Measurements from ENCODE around the gene PHF5A.
"Not testable (repeated sequence)": the region's sequence is repeated elsewhere in the genome, so short reads cannot be mapped to it uniquely, and the experiment has no call there.

Gene PHF5A

DNA sequence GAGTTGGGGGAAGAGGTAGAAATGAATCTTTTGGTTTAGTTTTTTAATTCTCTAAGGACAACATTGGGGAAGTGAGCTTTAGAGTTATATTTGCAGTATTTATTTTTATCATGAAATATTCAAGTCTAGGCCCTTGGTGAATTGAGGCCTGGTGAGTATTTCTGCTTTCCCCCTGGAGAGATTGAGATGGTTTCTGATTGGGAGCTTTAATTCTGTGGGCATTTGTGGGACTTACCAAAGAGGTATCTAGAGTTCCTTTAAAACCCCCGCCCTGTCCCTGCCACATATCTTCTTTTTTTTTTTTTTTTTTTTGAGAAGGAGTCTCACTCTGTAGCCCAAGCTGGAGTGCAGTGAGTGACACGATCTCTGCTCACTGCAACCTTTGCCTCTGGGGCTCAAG is 10.0 kb upstream of the PHF5A start:
- Mint-ChIP-seq H3K9me3 (no peaks in the 10 kb centered on the region), H3K4me1 (peaks cover 48% of the 10 kb centered on the region), H3K4me3 (no peak overlapping the region), H3K27ac (peak overlapping the region in 1 of 2 donors; percentile 36), H3K27me3 (no peaks in the 10 kb centered on the region)
- DNase-seq, result no peak
- ATAC-seq, result no peak

DNA sequence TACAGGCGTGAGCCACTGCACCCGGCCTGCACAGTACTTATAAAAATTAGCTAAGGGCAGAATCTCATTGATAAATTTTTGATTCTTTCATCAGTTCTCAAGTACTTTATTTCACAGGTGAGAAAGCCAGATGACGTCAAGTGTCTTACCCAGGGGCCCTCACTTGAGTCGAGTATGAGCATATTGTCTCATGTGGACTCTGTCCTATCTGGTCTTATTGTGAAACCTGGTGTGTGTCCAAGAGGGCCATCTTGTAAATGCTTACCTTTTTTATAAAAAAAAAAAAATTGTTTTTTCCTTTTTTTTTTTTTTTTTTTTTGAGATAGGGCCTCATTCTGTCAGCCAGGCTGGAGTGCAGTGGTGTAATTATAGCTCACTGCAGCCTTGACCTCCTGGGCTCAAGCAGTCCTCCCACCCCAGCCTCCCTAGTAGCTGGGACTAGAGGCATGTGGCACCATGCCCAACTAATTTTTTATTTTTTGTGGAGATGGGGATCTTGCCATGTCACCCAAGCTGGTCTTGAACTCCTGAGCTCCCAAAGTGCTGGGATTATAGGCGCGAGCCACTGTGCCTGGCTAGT is 6.5 kb upstream of the PHF5A start:
- Mint-ChIP-seq H3K27ac (no peak overlapping the region), H3K4me3 (no peak overlapping the region), H3K9me3 (no peaks in the 10 kb centered on the region), H3K4me1 (peaks cover 60% of the 10 kb centered on the region), H3K27me3 (no peaks in the 10 kb centered on the region)
- no peak for DNase-seq
- ATAC-seq, result no peak

GRCh38 chr22:41471568-41471967 is 3.1 kb upstream of the PHF5A start:
- H3K9me3 Mint-ChIP-seq, result no peaks in the 10 kb centered on the region
- ATAC-seq (no peak), DNase-seq (no peak)
- no peak overlapping the region for H3K4me3 Mint-ChIP-seq
- no peak overlapping the region for H3K27ac Mint-ChIP-seq
- H3K4me1 Mint-ChIP-seq, result peaks cover 66% of the 10 kb centered on the region
- H3K27me3 Mint-ChIP-seq, result no peaks in the 10 kb centered on the region

DNA sequence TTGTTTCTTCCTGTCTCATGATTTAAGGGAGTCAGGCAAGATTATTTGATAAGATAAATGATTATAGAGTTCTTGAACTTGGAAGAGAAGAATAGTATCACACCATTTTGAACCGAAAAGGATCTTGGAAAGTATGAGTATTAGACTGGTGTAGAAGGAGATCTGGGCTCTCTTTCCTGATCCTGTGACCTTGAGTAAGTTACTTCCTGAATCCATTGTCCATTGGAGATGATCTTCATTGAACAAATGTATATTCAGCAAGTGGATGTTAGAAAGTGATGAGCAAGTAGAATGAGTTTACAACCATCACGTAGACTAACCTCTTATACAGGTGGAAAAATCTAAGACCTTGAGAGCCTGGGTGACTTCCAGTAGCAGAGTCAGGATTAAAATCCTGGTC is 2.4 kb upstream of the PHF5A start:
- H3K27me3 Mint-ChIP-seq, result no peaks in the 10 kb centered on the region
- no peaks in the 10 kb centered on the region for H3K9me3 Mint-ChIP-seq
- peak overlapping the region in 1 of 2 donors; percentile 75 for H3K27ac Mint-ChIP-seq
- DNase-seq (no peak), ATAC-seq (no peak)
- peak overlapping the region; percentile 47 to 84 for H3K4me3 Mint-ChIP-seq
- H3K4me1 Mint-ChIP-seq, result peaks cover 71% of the 10 kb centered on the region

- Mint-ChIP-seq H3K4me3 (peak overlapping the region; percentile 84 to 95), H3K9me3 (no peaks in the 10 kb centered on the region), H3K4me1 (peaks cover 84% of the 10 kb centered on the region), H3K27ac (peak overlapping the region; percentile 99 to 100), H3K27me3 (no peaks in the 10 kb centered on the region)
- peak; percentile 1 for ATAC-seq
- no peak for DNase-seq
Measured at GRCh38 chr22:41469218-41469851, 843 bp upstream of the PHF5A start.

DNA sequence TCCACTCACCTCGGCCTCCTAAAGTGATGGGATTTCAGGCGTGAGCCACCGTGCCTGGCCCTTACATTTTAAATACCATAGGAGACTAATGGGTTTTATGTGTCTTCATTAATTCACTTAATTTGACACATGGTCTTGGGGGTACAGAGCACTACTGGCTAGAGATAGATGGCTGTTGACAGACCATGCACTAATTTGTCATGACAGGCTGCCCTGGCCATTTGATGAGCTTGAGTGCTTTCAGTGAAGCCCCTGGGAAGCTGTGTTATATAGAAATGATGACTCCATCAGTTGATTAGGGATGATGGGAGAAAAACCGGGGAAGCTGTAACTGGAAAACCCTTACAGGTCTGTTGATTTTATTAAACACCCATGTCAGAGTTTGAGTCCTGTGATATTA is 6.6 kb downstream of the PHF5A start:
- Mint-ChIP-seq H3K9me3 (no peaks in the 10 kb centered on the region), H3K27me3 (no peaks in the 10 kb centered on the region), H3K27ac (peak overlapping the region in 1 of 2 donors; percentile 83), H3K4me1 (peaks cover 40% of the 10 kb centered on the region), H3K4me3 (no peak overlapping the region)
- DNase-seq (no peak), ATAC-seq (no peak)

GRCh38 chr22:41460071-41460470 is 8.4 kb downstream of the PHF5A start:
- not testable (repeated sequence) for H3K27me3 Mint-ChIP-seq, DNase-seq, H3K9me3 Mint-ChIP-seq, H3K4me3 Mint-ChIP-seq, ATAC-seq
- Mint-ChIP-seq H3K27ac (peak overlapping the region in 1 of 2 donors; percentile 80), H3K4me1 (peaks cover 26% of the 10 kb centered on the region)

DNA sequence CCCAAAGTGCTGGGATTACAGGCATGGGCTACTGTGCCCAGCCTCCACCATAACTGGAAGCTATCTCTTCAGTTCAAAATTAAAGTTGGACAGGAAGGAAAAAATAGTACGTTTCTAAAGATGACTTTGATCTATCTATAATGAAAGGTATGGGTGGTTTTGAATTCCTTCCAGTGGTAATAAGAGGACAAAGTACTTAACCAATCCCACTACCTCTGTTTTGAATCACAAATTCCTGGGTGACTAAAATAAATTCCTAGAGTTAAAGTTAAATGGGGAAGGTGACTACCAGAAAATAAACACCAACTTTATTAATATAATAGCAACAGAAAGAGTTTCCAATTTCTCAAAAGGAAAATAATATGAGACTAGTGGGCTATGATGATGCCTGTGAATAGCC is 9.1 kb downstream of the PHF5A start:
- no peaks in the 10 kb centered on the region for H3K27me3 Mint-ChIP-seq
- H3K4me3 Mint-ChIP-seq, result no peak overlapping the region
- H3K4me1 Mint-ChIP-seq, result peaks cover 19% of the 10 kb centered on the region
- H3K27ac Mint-ChIP-seq, result no peak overlapping the region
- no peaks in the 10 kb centered on the region for H3K9me3 Mint-ChIP-seq
- no peak for DNase-seq
- ATAC-seq, result no peak

- Mint-ChIP-seq H3K4me3 (peak overlapping the region in 1 of 2 donors; percentile 1), H3K27me3 (no peaks in the 10 kb centered on the region), H3K4me1 (peaks cover 17% of the 10 kb centered on the region), H3K9me3 (no peaks in the 10 kb centered on the region), H3K27ac (no peak overlapping the region)
- DNase-seq, result no peak
- no peak for ATAC-seq
Measured at GRCh38 chr22:41458161-41458728, 10.2 kb downstream of the PHF5A start.

- peak overlapping the region; percentile 9 to 99 for H3K27ac Mint-ChIP-seq
- ATAC-seq (peak; percentile 75), DNase-seq (peak; percentile 86 to 93)
- H3K9me3 Mint-ChIP-seq, result no peaks in the 10 kb centered on the region
- peak overlapping the region; percentile 98 to 99 for H3K4me3 Mint-ChIP-seq
- no peaks in the 10 kb centered on the region for H3K27me3 Mint-ChIP-seq
- peaks cover 15% of the 10 kb centered on the region for H3K4me1 Mint-ChIP-seq
Measured at GRCh38 chr22:41448189-41448808, 20.2 kb downstream of the PHF5A start.

- peaks cover 18% of the 10 kb centered on the region for H3K4me1 Mint-ChIP-seq
- H3K4me3 Mint-ChIP-seq, result peak overlapping the region; percentile 98 to 99
- H3K9me3 Mint-ChIP-seq, result no peaks in the 10 kb centered on the region
- H3K27me3 Mint-ChIP-seq, result no peaks in the 10 kb centered on the region
- H3K27ac Mint-ChIP-seq, result peak overlapping the region; percentile 99
- peak; percentile 24 for ATAC-seq
- peak; percentile 71 to 72 for DNase-seq
Measured at GRCh38 chr22:41447435-41448188, 20.9 kb downstream of the PHF5A start.

DNA sequence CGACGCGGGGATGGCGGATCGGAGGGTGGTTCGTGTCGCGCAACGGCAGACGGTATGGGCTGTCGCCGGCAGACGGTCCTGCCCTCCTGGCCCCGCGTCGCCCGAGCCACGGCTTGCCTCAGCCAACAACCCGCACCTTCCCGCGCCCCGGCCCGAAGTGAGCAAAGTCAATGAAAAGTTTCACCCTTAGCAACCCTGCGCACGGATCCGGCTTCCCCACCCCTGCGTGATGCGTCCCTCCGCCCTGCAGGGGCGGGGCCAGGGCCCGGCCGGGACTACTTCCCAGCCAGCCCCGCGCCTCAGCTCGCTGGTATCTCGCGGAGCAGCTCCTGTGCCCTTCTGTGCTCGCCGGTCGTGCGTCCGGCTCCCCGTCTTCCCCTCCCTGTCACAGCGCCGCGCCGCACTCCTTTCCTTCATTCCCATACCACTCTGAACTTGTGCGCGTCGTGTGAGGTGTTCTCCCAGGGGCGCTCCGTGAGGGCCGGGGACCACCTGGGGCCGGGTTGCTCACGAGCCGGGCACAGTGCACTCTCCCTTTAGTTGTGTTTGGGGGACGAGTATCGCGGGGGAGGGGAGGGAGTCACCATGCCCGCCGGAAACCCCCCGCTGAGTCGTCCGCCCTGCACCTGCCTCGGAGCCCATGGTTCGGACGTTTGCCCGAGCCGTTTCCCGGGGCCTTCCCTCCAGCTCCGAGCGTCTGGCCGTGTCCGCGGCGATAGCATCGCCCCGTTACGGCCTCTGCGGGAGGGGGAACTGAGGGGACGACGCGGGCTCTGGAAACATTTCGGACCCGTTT is 21.7 kb downstream of the PHF5A start, which contains the start of gene TOB2:
Gene TOB2 (minus strand): TSS at position 163 of the 796 bp plus-strand sequence. CDS start 9,456 bp downstream, outside the sequence.
- peak; percentile 76 for ATAC-seq
- peaks cover 25% of the 10 kb centered on the region for H3K4me1 Mint-ChIP-seq
- no peaks in the 10 kb centered on the region for H3K9me3 Mint-ChIP-seq
- H3K27ac Mint-ChIP-seq, result peak within 1 kb of the TSS; percentile 99
- H3K4me3 Mint-ChIP-seq, result peak within 1 kb of the TSS; percentile 98 to 99
- peak; percentile 97 for DNase-seq
- no peaks in the 10 kb centered on the region for H3K27me3 Mint-ChIP-seq

- no peak for DNase-seq
- Mint-ChIP-seq H3K27ac (peak overlapping the region; percentile 99), H3K4me1 (peaks cover 25% of the 10 kb centered on the region), H3K9me3 (no peaks in the 10 kb centered on the region), H3K4me3 (peak overlapping the region; percentile 98 to 99), H3K27me3 (no peaks in the 10 kb centered on the region)
- ATAC-seq, result no peak
Measured at GRCh38 chr22:41446057-41446501, 22.4 kb downstream of the PHF5A start.

GRCh38 chr22:41445129-41446056 is 23.1 kb downstream of the PHF5A start:
- Mint-ChIP-seq H3K4me3 (peak overlapping the region; percentile 98 to 99), H3K27me3 (no peaks in the 10 kb centered on the region), H3K9me3 (no peaks in the 10 kb centered on the region), H3K4me1 (peaks cover 25% of the 10 kb centered on the region), H3K27ac (peak overlapping the region; percentile 99)
- ATAC-seq (no peak), DNase-seq (peak; percentile 41 to 44)
